Stimulated activated CD8-positive, alpha-beta memory T cell treated with anti-CD3 and anti-CD28 coated beads, Interleukin-4, amount 100 ng/mL, for 1 hour (primary cell): ENCODE data around the gene RFX3.

Experiments used
- DNase-seq, 2 donors: peaks; one replicate each; pipeline ENCODE4 v3.0.0-alpha.2; 2020; ENCODE audit warnings: low read depth in 2 of 2, low spot score in 1 of 2

Gene RFX3

DNA sequence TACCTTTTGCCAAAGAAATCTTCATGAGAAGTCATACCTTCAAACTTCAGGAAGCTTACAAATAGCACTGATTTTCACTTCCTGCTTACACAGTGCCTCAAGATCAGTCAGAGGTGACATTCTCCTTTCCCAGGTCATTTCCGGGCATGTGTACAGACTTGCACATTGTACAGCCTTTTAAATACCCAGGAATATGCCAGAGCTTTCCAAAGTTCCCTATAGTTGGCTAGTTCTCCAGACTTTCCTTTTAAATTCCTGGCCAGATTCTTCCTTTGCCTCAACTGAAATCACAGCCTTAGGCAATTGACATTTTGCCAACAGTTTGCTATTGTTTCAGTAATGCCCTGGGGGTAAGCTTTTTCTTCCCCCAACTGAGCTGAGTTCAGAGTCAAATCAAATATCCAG, 47.2 kb downstream of the RFX3 start:
- no peak for DNase-seq

DNA sequence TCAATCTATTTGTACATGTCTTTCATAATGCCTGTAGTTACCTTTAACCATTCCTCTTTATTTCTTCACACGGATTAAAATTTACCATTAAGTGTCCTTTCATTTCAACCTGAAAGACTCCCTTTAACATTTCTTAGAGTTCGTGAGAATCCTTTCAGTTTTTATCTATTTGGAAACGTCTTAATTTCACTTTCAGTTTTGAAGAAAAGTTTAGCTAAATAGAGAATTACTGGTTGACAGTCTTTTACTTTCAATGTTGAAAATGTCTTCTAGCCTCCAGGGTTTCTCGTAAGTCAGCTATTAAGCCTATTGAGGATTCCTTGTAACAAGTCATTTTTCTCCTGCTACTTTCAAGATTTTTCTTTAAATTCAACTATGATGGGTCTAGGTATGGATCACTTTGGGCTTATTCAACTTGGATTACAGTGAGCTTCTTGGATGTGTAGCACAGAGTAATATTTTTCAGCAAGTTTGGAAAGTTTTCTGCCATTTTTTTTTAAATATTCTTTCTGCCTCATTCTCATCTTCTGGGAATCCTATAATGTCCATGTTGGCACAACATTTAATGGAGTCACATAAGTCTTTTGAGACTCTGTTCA, 48.5 kb downstream of the RFX3 start:
- no peak for DNase-seq

DNA sequence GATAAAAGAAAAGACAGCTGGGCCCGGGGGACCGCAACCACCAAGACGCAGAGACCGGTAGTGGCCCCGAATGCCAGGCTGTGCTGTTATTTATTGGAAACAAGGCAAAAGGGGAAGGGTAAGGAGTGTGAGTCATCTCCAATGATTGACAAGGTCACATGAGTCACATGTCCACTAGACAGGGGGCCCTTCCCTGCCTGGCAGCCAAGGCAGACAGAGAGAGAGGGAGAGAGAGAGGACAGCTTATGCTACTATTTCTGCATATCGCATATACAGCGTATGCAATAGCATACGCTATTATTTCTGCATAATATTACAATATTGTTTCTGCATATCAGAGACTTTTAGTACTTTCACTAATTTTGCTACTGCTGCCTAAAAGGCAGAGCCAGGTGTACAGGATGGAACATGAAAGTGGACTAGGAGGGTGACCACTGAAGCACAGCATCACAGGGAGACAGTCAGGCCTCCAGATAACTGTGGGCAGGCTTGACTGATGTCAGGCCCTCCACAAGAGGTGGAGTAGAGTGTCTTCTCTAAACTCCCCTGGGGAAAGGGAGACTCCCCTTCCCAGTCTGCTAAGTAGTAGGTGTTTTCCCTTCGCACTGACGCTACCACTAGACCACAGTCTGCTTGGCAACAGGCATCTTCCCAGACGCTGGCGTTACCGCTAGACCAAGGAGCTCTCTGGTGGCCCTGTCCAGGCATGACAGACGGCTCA, 50.3 kb downstream of the RFX3 start:
- DNase-seq: no peak

DNA sequence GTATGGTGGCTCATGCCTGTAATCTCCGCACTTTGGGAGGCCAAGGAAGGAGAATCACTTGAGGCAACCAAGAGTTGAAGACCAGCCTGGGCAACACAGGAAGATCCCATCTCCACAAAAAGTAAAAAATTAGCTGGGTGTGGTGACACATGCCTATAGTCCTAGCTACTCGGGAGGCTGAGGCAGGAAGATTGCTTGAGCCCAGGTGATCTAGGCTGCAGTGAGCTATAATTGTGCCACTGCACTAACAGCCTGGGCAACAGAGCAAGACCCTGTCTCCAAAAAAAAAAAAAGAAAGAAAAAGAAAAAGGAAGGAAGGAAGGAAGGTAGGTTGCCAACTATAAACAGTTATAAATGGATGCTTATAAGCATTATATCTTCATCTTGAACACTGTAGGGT, 51.0 kb downstream of the RFX3 start:
- no peak for DNase-seq

DNA sequence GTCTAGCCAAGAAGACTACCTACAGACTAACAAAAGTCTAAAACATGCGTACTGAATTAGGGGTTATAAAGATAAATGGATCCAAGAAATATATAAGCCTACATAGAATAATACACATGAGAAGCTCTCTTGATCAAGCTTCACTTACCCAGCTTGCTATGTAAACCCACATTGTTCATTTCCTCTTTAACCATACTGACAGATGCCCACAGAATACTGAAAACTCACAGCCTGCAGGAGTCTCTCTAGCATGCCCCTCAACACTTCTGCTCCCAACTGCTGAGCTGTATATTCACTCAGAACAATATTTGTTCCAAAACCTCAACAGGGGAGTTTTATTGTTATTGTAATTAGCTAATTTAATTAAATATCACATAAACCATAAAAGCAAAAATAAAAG, 52.4 kb downstream of the RFX3 start:
- DNase-seq: no peak

DNA sequence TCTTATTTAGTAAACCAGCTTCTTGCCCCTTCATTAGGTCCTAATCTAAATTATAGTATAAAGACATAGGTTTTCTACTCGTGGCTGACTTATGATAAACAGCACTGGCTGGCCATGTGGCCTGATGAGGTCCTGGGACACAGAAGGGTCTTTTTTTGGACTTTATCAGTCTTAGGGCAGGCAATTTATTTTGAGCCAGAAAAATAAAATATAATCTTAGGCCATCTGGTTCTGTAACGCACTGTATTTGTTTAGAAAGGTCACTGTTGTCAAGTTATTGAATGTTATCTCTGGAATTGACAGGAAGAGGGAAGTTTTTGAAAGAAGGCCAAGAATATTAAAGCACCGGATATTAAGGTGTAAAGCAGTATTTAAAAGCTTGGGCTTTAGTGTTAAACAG, 53.9 kb downstream of the RFX3 start:
- no peak for DNase-seq

DNA sequence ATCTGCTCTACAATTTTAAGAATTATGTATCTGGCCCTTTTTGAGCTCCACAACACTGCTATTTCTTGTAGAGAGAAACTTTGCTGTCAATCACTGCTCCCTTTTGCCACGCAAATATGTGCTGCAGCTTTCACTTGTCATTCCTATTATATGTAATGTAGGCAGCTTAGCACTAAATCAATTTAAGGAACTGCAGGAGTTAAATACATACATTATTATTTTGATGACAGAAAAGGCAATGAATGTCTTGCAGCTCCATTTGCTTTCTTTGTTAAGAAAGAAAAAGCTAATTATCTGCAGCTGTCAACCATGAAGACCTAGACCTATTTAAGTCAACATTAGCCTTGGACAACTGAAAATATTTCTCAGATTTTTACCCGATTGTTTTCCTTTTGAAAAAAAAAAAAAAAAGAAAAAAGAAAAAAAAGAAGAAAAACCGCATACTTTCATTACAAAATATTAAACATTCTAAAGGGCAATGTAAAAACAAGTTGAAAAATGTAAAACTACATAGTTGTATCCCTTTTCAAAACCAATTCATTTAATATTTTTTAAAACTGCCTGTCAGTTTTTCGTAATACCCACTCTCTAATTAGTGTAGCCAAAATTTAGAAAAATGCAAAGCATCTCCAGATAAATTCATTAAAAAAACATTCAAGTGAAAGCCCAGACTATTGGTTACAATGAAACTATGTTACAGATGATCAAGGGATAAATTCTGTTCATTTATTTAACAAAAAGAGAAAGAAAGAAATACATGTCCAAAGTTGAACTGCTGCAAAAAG, 57.2 kb downstream of the RFX3 start:
- no peak for DNase-seq

DNA sequence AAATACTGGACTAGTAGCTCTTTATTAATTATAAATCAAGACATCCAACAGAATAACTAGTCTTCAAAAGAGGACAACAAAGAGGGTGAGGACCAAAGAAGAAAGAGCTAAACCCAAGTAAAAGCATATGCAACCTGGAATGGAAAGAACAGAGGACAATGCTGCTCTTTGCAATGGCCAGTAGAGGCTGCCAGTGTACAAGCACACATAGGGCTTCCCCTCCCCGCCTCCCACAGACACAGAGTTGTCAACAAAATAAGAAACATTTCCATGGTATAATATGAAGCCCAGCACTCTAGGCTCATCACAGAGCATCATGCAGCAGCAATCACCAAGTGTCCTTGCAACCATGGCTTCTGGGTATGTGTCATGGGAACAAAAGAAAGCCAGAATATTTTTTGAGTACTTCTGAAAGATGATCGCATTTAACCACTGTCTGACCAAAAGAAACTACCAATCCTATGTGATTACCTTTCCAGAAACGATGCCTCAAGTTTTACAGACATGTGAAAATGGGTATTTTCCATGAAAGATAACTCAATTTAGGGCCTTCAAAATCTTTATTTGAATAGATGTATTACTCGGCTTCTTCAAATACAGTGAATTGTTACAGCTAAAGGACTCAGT, 58.1 kb downstream of the RFX3 start:
- DNase-seq: peak; percentile 19 to 39

DNA sequence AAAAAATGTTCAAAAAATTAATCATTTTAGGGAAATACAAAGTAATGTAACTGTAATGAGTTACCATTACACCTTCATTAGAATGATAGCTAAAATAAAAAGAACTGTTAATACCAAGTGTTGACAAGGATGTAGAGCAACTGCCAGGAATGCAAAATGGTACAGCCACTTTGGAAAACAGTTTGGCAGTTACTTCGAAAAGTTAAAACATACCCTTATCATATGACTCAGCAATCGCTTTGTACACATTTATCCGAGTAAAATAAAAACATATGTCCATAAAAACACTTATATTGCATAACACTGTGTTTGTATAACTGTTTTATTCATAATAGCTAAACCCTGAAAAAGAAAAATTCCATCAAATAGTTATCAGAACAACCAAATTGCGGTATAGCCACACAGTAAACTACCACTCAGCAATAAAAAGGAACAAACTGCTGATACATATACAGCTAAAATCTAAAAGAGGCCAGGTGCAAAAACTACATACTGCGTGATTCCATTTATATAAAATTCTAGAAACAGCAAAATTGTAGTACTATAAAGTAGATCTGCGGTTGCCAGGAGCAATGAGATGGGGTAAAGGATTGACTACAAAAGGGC, 61.7 kb downstream of the RFX3 start:
- DNase-seq: no peak

DNA sequence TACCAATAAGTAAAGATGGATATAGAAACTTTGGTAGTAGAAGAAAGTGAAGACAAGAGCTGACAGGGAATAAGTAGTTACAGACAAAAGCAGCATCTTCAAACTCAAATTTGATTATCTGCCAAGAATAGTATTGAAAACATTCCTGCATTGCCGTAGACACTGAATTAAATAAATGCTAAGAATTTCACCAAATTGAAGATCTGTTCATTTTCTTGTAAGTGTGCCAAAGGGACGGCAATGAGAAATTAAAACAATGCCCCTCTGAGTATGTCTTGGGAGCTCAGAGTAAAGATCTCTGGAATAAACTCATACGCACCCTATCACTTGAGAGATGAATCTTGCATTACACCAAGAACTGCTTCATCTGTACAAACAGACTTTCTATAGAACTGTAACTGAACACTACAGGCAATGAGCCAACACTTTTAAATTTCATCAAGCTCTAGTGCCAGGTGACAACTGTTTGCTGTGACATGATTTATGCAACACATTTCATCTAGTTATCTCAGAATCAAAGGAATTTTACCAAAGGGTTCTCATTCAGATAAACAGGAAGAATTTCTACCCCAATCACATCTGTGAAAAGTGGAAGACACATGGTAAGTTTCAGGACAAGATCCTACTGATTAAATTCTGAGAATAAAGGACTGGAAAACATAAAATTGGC, 66.9 kb downstream of the RFX3 start:
- DNase-seq: no peak

DNA sequence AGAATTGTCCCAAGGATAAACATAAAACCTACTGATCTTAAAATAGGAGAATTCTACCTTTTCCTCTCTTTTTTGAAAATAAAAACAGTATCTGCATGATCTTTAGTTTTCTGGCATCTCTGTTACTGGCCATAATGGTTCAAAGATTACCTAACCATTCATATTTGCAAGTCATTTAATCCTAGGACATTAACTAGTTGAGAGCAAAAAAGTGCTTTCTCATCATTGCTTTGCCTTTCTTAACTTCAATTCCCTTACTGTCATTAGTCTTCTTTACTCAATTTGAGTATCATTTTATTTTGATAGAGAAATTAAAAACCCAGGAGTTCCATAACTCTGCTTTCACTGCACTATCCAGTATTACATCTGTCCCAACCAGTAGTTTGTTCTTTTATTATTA, 68.6 kb downstream of the RFX3 start:
- no peak for DNase-seq

DNA sequence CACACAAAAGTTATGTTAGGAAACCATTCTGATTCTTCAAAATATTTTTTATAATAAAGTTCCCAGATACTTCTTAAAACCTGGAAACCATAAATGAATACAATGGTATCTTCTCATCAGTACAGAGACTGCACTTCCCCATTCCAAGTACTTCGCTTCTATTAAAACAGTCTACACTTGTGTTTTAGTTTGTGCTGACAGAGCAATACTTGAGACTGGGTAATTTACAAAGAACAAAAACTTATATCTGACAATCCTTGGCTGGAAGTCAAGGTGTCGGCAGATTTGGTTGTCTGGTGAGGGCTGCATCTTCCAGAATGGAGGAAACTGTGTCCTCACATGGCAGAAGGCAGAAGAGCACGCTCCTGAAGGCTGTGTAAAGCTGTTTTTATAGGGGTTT, 70.1 kb downstream of the RFX3 start:
- DNase-seq: no peak

DNA sequence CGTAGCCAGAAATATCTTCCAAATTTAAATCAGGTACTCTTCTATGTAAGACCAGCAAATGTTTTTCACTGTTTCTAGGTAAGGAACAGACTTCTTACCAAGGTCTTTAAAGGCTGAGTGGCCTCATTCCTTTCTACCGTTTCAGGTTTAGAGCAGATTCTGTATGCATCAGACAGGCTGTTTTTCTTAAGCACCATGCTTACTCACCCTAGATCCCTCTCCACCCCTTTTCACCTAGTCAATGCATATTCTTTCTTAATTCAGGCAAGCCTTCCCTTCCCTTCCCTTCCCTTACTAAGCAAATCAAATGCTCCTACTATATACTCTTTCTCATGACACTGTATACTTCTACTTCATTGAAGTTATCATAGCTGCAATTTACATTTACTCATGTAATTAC, 70.7 kb downstream of the RFX3 start:
- DNase-seq: no peak

DNA sequence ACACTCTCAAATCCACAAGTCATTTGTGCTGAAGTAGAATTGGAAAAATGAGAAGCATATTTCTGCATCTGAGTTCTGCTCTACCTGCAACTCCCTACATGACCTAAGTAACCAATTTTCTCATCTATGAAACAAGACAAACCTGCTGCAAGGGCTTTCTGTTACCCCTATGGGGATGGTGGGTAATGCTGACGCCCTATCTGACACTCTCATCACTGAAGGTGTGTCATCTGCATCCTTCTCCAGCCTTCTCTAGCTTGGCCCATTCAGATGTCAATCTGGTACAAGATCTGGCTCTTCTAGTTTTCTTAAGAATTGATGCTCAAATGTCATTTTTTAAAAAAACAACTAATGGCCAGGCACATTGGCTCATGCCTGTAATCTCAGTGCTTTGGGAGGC, 73.8 kb downstream of the RFX3 start:
- no peak for DNase-seq

DNA sequence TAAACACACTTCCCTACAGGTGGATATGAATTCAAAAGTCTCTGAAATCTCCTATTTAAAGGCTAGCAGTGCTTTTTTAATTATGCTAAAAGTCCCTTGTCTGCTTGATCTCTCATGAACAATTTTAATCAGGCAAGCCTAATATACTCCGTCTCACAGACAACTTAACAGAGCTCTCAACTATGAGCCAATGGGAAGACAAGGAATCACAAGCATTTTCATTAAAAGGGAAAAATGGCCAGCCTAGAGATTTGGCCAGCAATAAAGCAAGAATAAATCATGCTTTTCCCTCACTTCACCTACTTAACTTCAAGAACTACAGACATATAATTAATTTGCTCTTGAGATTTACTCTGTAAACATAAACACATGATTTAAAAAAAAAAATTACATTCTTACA, 78.0 kb downstream of the RFX3 start:
- DNase-seq: no peak

DNA sequence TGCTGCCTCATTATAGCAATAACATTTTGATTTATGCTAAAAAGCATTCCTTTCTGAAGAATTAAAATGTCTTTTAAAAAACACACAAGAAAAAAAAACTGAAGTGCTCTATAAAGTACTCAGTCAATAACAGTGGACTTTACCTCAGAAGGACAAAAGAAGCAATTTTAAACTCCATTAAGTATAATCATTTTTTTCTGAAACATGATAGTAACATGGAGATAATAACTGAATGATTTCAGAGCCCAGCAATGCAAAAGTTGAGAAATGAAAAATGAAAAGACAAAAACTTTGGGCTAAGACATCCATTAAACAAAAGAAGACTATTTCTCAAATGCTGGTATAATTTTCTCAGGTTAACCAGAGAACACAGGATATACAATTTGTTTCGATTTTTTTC, 78.7 kb downstream of the RFX3 start:
- no peak for DNase-seq

DNA sequence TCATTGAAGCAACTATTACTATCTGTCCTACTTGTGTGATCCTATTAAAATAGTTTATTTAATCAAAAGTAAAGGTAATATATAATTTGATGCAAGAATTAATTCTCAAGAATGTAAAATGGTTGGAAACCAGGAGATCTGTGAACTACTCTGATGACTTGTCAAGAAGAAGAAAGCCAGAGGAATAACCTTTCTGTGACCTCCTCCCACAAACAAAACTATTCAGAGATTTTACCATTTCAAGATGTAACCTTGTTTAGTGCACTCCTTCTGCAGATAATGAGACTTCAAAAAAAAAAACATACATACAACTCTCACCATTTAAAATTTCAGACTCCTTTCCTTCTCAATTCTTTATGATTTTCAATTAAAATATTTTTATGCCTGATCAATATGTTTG, 79.5 kb downstream of the RFX3 start:
- DNase-seq: no peak

DNA sequence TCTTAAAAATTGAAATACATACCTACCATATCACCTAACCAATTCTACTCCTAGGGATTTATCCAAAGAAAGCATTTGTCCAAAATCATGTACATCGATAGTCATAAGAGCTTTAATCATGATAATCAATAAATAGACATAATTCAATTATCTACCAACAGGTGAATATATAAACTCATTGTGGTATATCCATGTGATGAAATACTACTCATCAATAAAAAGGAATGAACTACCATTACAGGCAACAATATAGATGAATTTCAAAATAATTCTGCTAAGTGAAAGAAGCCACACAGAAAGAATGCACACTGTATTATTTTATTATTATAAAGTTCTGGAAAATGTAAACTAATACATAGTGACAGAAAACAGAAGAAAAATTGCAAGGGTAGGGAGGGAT, 81.8 kb downstream of the RFX3 start:
- no peak for DNase-seq

DNA sequence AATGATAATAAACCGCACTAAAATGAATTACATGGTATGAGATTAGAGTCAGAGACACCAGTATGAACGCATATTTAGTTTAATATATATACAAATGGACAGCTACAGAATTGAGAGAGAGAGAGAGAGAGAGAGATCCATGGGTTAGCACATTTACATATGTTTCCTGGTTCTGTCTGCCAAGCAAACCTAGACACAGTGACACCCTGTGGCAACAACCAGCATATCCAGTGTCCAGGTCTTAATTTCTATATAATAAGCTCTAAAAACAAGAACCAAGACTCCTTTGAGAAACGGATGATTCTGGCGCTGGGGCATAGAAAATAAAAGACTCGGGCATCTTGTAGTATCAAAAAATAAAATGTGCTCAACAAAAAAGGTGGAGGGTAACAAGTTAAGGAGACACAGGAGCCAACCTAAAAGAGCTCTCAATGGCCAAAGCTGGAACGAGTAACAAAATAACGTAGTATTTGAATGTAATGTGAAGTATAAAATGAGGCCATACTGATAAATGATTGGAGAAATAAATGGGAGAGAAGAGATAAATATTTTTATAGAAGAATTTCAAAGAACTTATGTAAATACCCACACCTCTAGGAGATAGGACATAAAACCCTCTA, 84.5 kb downstream of the RFX3 start:
- no peak for DNase-seq

DNA sequence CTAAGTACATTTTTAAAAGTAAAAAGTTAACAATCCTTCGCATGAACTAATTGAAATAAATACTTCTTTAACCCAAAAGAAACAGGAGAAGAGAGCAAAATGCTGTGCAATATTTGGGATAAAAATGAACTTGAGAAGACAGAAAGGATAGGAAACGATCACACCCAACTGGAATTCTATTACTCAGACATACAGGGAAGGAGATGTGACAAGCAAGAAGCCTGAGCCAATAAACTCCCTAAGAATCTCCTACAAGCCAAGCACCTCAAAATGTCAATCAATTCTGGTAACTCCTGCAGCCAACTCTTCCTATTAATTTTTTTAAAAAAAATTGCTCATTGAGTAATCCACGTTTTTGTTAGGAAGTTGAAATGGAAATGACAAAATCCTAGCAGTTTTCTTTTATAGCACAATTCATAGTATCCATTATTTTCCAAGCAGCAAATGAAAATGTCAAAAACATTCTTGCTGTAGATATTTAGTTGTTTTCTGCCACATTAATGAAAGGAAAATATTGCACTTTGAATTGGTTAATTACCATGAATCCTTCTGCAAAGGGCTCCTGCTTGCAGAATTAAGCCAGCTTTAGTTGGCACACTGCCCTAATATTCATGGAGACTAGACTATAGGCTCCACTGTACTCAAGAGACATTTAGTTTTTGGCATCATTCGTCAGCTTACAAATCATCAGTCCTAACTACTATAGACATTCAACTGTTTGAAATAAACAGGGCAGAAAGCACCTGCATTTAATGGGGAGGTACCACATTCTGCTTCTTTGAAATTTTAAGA, 89.0 kb downstream of the RFX3 start:
- DNase-seq: no peak
